ENCODE measurements around the gene RIT2.

The RIT2 gene

GRCh38 chr18:42976869-42977590 is 138.5 kb downstream of the RIT2 start:
- Mint-ChIP-seq H3K9me3 (no peaks in the 10 kb centered on the region), H3K27me3 (ENCODE audit: low read depth) (no peaks in the 10 kb centered on the region), H3K4me3 (no peak overlapping the region), H3K27ac (no peak overlapping the region), H3K4me1 (no peaks in the 10 kb centered on the region), H3K36me3 (ENCODE audit: low read depth) (no peaks in the 10 kb centered on the region)
- TF ChIP-seq CTCF (IDR thresholded peaks at IDR 0.05; ENCODE audit: unreplicated experiment in 3 of 3), result no peak

DNA sequence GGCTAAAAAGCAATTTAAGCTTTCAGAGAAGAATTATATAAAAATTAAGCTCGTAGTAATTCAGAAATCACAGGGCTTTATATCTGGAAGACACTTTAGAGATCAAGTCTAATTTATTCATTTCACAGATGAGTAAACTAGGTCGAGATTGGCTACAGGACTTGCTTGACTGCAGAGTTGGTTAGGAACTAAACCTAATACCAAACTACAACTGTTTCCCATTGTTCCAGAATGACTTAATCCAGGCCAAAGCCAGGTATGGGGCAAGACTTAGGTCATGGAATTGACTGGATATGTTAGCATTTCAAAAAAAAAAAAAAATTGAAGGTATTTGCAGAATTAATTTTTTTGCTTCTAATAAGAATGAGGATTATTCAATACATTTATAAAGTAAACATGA is 146.1 kb downstream of the RIT2 start:
- Mint-ChIP-seq H3K36me3 (ENCODE audit: low read depth) (no peaks in the 10 kb centered on the region), H3K27me3 (ENCODE audit: low read depth) (no peaks in the 10 kb centered on the region), H3K4me1 (no peaks in the 10 kb centered on the region), H3K4me3 (no peak overlapping the region), H3K9me3 (no peaks in the 10 kb centered on the region), H3K27ac (no peak overlapping the region)
- no peak for TF ChIP-seq CTCF (IDR thresholded peaks at IDR 0.05; ENCODE audit: unreplicated experiment in 3 of 3)

- Mint-ChIP-seq H3K36me3 (ENCODE audit: low read depth) (no peaks in the 10 kb centered on the region), H3K9me3 (no peaks in the 10 kb centered on the region), H3K27me3 (ENCODE audit: low read depth) (no peaks in the 10 kb centered on the region), H3K4me3 (no peak overlapping the region), H3K27ac (no peak overlapping the region), H3K4me1 (no peaks in the 10 kb centered on the region)
- TF ChIP-seq CTCF (IDR thresholded peaks at IDR 0.05; ENCODE audit: unreplicated experiment in 3 of 3), result no peak
These were observed 154.2 kb downstream of the RIT2 start for GRCh38 chr18:42961298-42961697.

DNA sequence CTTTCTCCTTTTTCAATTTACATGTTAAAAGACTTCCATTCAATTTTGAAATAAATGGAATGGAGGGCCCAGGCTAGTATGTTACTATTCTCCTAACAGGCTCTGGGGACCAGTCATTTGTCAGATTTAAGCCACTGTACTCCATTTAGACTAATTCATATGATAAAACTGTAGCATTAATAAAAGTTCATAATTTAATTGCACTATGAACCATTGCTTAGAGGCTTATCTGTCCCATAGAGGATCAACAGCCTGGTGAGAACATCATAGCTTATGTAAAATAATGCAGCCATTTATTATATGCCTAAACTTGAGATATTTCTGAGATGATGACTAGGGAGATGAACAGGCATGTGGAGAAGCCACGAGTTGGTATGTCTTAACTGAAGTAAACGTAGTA is 156.0 kb downstream of the RIT2 start:
- no peaks in the 10 kb centered on the region for H3K27me3 Mint-ChIP-seq (ENCODE audit: low read depth)
- no peaks in the 10 kb centered on the region for H3K36me3 Mint-ChIP-seq (ENCODE audit: low read depth)
- no peaks in the 10 kb centered on the region for H3K4me1 Mint-ChIP-seq
- TF ChIP-seq CTCF (IDR thresholded peaks at IDR 0.05; ENCODE audit: unreplicated experiment in 3 of 3), result no peak
- no peak overlapping the region for H3K27ac Mint-ChIP-seq
- no peaks in the 10 kb centered on the region for H3K9me3 Mint-ChIP-seq
- no peak overlapping the region for H3K4me3 Mint-ChIP-seq

DNA sequence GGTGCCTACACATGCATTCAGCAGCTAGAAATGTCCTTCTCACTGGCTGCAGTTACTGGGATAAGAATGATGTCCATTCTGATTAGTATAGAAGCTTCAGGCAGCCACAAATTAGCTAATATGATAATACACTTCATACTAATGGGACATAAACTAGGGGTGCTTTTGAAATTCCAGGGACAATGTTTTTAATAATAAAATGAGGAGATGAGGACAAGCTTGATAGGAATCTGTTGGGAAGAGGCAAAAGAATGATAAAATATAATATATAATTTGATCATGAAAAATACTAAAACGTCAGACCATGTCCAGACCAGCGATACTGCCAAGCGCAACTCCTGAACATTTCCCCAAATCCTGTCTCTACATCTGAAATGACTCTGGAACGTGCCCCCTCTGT is 157.1 kb downstream of the RIT2 start:
- Mint-ChIP-seq H3K27ac (no peak overlapping the region), H3K36me3 (ENCODE audit: low read depth) (no peaks in the 10 kb centered on the region), H3K27me3 (ENCODE audit: low read depth) (no peaks in the 10 kb centered on the region), H3K9me3 (no peaks in the 10 kb centered on the region), H3K4me3 (no peak overlapping the region), H3K4me1 (no peaks in the 10 kb centered on the region)
- no peak for TF ChIP-seq CTCF (IDR thresholded peaks at IDR 0.05; ENCODE audit: unreplicated experiment in 3 of 3)

DNA sequence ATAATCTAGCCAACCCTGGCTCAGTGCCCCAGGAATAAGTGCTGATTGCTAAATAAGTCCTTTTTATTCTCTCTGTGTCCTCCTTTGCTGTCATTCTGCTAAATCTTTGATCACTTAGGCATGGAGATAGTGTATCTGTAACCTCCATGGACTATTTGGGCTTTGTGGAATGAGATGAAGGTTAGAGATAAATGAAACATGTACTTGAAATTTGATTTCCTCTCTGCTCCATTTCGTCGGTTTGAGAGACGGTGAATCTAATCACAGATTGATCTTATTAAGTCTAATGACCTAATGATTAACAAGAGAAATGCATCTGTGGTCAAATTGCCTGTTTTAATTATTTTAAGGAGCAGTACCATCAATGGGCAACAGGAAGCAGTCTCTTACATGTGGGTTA is 159.2 kb downstream of the RIT2 start:
- Mint-ChIP-seq H3K36me3 (ENCODE audit: low read depth) (no peaks in the 10 kb centered on the region), H3K27ac (no peak overlapping the region), H3K4me3 (no peak overlapping the region), H3K4me1 (no peaks in the 10 kb centered on the region), H3K27me3 (ENCODE audit: low read depth) (no peaks in the 10 kb centered on the region), H3K9me3 (no peaks in the 10 kb centered on the region)
- TF ChIP-seq CTCF (IDR thresholded peaks at IDR 0.05; ENCODE audit: unreplicated experiment in 3 of 3), result no peak
